Upper lobe of left lung (tissue), 6 donors: ENCODE measurements around the gene CORO7. TPM values are rescaled to one million over a fixed set of nuclear protein-coding genes. Genes with fewer than 3 reads are reported as not detected.
A peak's percentile ranks its signal among the peaks of the same experiment; 100 is the strongest.

ENCODE experiments used
- ATAC-seq, 2 donors: fragments of 200-7000 bp; cut with Tn5 transposase; one replicate each; pipeline ENCODE4 v1.9.1; 2022; ENCODE audit warnings: mild to moderate bottlenecking in 2 of 2, moderate library complexity in 2 of 2; ENCODE audit not compliant: low FRiP score in 2 of 2
- DNase-seq, 2 donors: peaks; one replicate each; pipeline ENCODE4 v3.0.0-alpha.2; 2019 to 2020
- H3K27ac ChIP-seq, 4 donors: fragments of 200-600 bp; sonication (generic); one replicate each; pipeline ENCODE4 v1.5.1; 2016 to 2019
- H3K27me3 ChIP-seq, 4 donors: fragments of 200-600 bp; sonication (generic); one replicate each; pipeline ENCODE4 v1.5.1; 2017 to 2019
- H3K36me3 ChIP-seq, 4 donors: fragments of 200-600 bp; sonication (generic); one replicate each; pipeline ENCODE4 v1.5.1; 2016 to 2019
- H3K4me1 ChIP-seq, 4 donors: fragments of 200-600 bp; sonication (generic); one replicate each; pipeline ENCODE4 v1.5.1; 2018 to 2019
- H3K4me3 ChIP-seq, 4 donors: fragments of 200-600 bp; sonication (generic); one replicate each; pipeline ENCODE4 v1.5.1; 2017 to 2019; ENCODE audit warnings: mild to moderate bottlenecking in 2 of 4, moderate library complexity in 1 of 4
- H3K9me3 ChIP-seq, 4 donors: fragments of 200-600 bp; sonication (generic); one replicate each; pipeline ENCODE4 v1.5.1; 2018 to 2019
- EP300 ChIP-seq, 4 donors: sonication (generic); formaldehyde crosslinking; IDR thresholded peaks; one replicate each; pipeline ENCODE4 v1.5.1; 2017; ENCODE audit warnings: antibody characterized with exemption in 4 of 4, control low read depth in 2 of 4
- POLR2A ChIP-seq, 4 donors: fragments of 450-650 bp; IDR thresholded peaks; one replicate each; pipeline ENCODE4 v1.5.1; 2016 to 2017; ENCODE audit warnings: antibody characterized with exemption in 4 of 4, mild to moderate bottlenecking in 2 of 4
- POLR2AphosphoS5 ChIP-seq, 2 donors: sonication (generic); formaldehyde crosslinking; IDR thresholded peaks; one replicate each; pipeline ENCODE4 v1.5.1; 2017; ENCODE audit warnings: antibody characterized with exemption in 2 of 2
- WGBS, 2 donors: methylation state at CpG; one replicate each; pipeline ENCODE4 v1.1.5; 2017 to 2018; 5-methylcytosine and 5-hydroxymethylcytosine counted together
- total RNA-seq, 6 donors: library from RNA; depleted of rRNA in 4 of 6; stranded (reverse); fragments of >200 nt in 4 of 6; gene quantifications; one replicate each; pipeline versions ENCODE4 v1.1.0 to v1.2.1, GENCODE V29; 2016 to 2021
- TF ChIP-seq, protein P1 (sequence below), 6 experiments: fragments of 450-650 bp in 4 of 6; fragments of 200-600 bp in 2 of 6; sonication (generic) in 2 of 6; IDR thresholded peaks; one replicate each; pipeline ENCODE4 v1.5.1; 2016 to 2019; ENCODE audit warnings: antibody characterized with exemption in 6 of 6
- donor health status: DM: no; HTN: no; CAD: no; lungs with moderate emphysema.
- donor health status: DM: no; HTN: yes; CAD: no; lungs with severe emphysema.

Gene CORO7
- total RNA-seq, 6 donors from 2014 or later: 42.9 to 235 (median 69.0) TPM

DNA sequence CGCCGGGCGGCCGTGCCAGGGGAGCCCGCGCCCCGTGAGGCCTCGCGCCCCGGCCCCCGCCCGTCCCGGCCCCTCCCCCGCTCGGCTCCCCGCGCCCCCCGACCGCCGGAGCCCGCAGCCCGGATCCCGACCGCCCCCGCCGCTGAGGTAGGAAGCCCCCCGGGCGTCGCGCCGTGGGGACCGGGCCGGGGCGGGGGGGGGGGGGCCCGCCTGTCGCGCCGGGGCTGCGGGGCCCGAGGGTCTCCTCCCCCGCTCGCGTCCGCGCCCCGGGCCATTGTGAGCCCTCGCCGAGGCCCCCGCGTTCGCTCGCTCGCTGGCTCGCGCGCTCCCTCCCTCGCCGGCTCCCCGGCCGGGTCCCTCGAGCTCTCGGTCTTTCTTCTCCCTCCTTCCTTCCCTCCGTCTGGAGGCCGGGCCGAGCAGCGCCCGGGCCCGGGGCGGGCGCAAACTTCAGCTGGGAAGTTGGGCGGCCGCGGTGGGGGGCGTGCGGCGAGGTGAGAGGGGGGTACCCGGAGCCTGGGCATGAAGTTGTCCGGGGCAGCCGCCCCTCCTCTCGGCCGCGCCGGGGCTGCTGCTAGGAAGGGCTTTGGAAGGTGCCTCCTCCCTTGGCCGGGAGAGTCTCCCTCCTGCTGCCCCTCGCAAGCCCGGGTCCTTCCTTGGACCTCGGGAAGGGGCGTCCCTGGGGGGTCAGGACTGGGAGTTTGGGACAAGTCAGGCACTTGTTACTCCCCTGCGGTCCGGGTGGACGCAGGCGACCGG lies 100.1 kb downstream of the CORO7 start:
- no peak for TF ChIP-seq POLR2AphosphoS5 (IDR thresholded peaks at IDR 0.05)
- TF ChIP-seq POLR2A (IDR thresholded peaks at IDR 0.05): no peak
- no peak for TF ChIP-seq EP300 (IDR thresholded peaks at IDR 0.05)
- TF ChIP-seq, protein P1, sequence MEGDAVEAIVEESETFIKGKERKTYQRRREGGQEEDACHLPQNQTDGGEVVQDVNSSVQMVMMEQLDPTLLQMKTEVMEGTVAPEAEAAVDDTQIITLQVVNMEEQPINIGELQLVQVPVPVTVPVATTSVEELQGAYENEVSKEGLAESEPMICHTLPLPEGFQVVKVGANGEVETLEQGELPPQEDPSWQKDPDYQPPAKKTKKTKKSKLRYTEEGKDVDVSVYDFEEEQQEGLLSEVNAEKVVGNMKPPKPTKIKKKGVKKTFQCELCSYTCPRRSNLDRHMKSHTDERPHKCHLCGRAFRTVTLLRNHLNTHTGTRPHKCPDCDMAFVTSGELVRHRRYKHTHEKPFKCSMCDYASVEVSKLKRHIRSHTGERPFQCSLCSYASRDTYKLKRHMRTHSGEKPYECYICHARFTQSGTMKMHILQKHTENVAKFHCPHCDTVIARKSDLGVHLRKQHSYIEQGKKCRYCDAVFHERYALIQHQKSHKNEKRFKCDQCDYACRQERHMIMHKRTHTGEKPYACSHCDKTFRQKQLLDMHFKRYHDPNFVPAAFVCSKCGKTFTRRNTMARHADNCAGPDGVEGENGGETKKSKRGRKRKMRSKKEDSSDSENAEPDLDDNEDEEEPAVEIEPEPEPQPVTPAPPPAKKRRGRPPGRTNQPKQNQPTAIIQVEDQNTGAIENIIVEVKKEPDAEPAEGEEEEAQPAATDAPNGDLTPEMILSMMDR (IDR thresholded peaks at IDR 0.05): no peak
- H3K4me3 ChIP-seq: peak overlapping the region; percentile 76 to 89 (median 77)
- DNase-seq (peak in 1 of 2 donors; percentile 88), ATAC-seq (no peak)
- no peaks in the 10 kb centered on the region for H3K9me3 ChIP-seq
- peak overlapping the region; percentile 93 to 96 (median 94) for H3K27ac ChIP-seq
- WGBS, 2 donors: 22% methylated on average over 12 of the region's 93 CpGs; no CpG with 5 or more reads in 1 of the 2 donors
- peaks cover 52 to 77% (median 68%) of the 10 kb centered on the region in 4 donors for H3K4me1 ChIP-seq
- no peaks in the 10 kb centered on the region for H3K36me3 ChIP-seq
- peaks cover 0 to 10% (median 4%) of the 10 kb centered on the region in 4 donors for H3K27me3 ChIP-seq

DNA sequence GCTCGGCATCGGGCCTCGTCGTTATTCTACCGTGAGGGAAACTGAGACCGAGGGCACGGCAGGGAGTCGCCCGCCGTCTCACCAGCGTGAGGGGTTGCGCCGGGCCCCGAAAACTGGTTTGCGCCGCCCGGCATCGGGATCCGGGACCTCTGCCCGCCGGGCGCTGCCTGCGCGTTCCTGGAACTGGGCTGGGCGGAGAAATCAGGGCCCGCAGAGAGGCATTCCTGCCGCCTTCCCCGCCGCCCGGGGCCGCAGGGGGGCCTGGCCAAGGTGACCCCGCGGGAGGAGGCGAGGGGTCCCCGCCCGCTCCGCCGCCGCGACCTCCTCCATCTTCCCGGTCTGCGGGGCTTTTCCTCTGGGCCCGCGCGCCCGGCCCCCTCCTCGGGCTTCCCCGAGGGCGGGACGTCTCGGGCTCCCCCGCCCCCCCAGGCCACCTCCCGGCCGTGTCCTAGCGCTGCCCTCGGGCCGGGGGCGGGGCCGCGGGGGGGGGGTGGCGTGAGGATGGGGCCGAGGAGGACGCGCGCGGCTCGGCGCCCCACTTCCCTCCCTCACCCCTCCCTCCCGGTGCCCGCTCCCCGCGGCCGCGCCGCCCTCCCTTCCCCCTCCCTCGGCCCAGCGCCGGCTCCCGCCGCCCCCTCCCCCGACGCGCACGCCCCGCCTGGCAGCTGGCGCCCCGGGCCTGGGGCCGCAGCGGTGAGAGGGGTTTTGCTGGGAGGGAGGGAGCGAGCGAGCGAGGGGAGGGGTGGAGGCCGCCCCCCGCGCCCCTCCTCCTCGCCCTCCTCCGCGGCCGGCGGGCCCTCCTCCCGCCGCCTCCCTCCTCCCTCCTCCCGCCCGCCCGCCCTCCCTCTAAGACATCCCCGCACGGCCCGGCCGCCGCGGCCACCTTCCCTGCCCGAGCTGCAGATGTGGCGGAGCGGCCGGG lies 100.9 kb downstream of the CORO7 start, which contains the start of gene GLIS2:
GLIS2 (plus strand) TSS at position 882 of the 922 bp plus-strand sequence. CDS start 16,214 bp downstream, outside the sequence.
- TF ChIP-seq POLR2AphosphoS5 (IDR thresholded peaks at IDR 0.05): peak; percentile 8 to 40
- TF ChIP-seq, protein P1 (IDR thresholded peaks at IDR 0.05): peak in 1 of 6 experiments; percentile 36
- TF ChIP-seq EP300 (IDR thresholded peaks at IDR 0.05): no peak
- TF ChIP-seq POLR2A (IDR thresholded peaks at IDR 0.05): peak in 3 of 4 donors; percentile 43 to 68 (median 59)
- Histone ChIP-seq H3K36me3 (no peaks in the 10 kb centered on the region), H3K4me1 (peaks cover 44 to 69% (median 59%) of the 10 kb centered on the region in 4 donors), H3K27me3 (peaks cover 0 to 10% (median 4%) of the 10 kb centered on the region in 4 donors), H3K4me3 (peak within 1 kb of the TSS; percentile 76 to 89 (median 77)), H3K27ac (peak within 1 kb of the TSS; percentile 93 to 97 (median 94)), H3K9me3 (no peaks in the 10 kb centered on the region)
- DNase-seq (peak; percentile 82 to 95), ATAC-seq (peak; percentile 68 to 86)
- 0% methylated on average over 6 of the region's 115 CpGs; no CpG with 5 or more reads in 1 of the 2 donors for WGBS, 2 donors

DNA sequence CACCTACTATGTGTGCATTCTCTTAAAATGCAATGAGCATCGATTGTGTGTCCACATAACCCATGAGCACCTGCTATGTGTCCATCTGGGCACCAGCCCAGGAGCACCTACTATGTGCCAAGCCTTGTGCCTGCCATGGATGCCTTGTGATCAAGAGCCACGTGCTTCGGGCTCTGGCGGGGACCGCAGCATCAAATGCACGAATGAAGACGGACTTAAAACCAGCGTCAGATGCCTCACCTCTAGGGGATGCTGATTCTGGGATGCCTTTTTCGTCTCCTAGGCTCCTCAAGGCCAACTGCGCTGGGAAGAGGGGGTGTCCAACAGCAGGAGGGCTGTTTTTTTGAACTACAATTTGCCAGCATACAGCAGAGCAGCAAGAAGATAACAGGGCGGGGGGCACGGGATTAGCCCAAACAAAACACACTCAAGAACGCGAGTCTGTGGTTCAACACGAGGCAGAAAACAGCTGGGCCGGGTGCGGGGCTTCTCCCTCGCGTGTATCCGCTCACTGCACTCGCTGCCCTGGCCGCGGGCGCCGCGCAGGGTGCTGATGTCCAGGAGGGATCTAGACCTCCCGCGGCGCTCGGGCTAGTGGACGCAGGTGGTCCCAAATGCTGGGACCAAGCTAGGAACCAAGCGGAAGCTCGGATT lies 101.7 kb downstream of the CORO7 start:
- Histone ChIP-seq H3K27ac (peak overlapping the region; percentile 93 to 97 (median 94)), H3K36me3 (no peaks in the 10 kb centered on the region), H3K9me3 (no peaks in the 10 kb centered on the region), H3K4me3 (peak overlapping the region; percentile 30 to 89 (median 77)), H3K27me3 (peaks cover 0 to 10% (median 4%) of the 10 kb centered on the region in 4 donors), H3K4me1 (peaks cover 41 to 62% (median 56%) of the 10 kb centered on the region in 4 donors)
- DNase-seq: peak in 1 of 2 donors; percentile 89
- peak in 1 of 2 donors; percentile 20 for ATAC-seq
- TF ChIP-seq POLR2A (IDR thresholded peaks at IDR 0.05) (no peak), POLR2AphosphoS5 (IDR thresholded peaks at IDR 0.05) (no peak), EP300 (IDR thresholded peaks at IDR 0.05) (no peak)
- TF ChIP-seq, protein P1 (IDR thresholded peaks at IDR 0.05): no peak
- WGBS, 2 donors: 0 to 4% methylated on average over 15 to 30 of the region's 33 CpGs
